Psoas muscle (tissue), 8 donors: Measurements from ENCODE around the gene EPB41. TPM values are rescaled to one million over a fixed set of nuclear protein-coding genes. Genes with fewer than 3 reads are reported as not detected.

ENCODE experiments used
- ATAC-seq, 4 donors: fragments of 200-7000 bp; cut with Tn5 transposase; one replicate each; pipeline ENCODE4 v1.9.1; 2020; ENCODE audit warnings: moderate library complexity in 3 of 4, mild to moderate bottlenecking in 2 of 4
- DNase-seq, 2 donors: peaks; one replicate each; pipeline ENCODE4 v3.0.0-alpha.2; 2020
- H3K27ac ChIP-seq: fragments of 200-600 bp; one replicate; pipeline ENCODE4 v1.8.0; 2022
- H3K27me3 ChIP-seq, 3 donors: fragments of 200-600 bp in 1 of 3; one replicate each; pipeline versions ENCODE4 v1.6.1 to v1.8.0; 2013 to 2022; ENCODE audit warnings: low read length in 2 of 3, mild to moderate bottlenecking in 2 of 3, moderate library complexity in 1 of 3; ENCODE audit not compliant: insufficient read depth in 3 of 3
- H3K36me3 ChIP-seq, 2 donors: fragments of 200-600 bp in 1 of 2; one replicate each; pipeline versions ENCODE4 v1.6.1 to v1.8.0; 2013 to 2022; ENCODE audit warnings: low read depth in 1 of 2, mild to moderate bottlenecking in 1 of 2, moderate library complexity in 1 of 2; ENCODE audit not compliant: insufficient read depth in 1 of 2
- H3K4me1 ChIP-seq: fragments of 200-600 bp; one replicate; pipeline ENCODE4 v1.8.0; 2022
- H3K4me3 ChIP-seq: fragments of 200-600 bp; one replicate; pipeline ENCODE4 v1.8.0; 2022; ENCODE audit warnings: mild to moderate bottlenecking
- H3K9me3 ChIP-seq: fragments of 200-600 bp; one replicate; pipeline ENCODE4 v1.8.0; 2022
- WGBS, 3 donors: extraction: QIAGEN DNeasy Blood & Tissue Kit; methylation state at CpG; one replicate each; pipeline versions ENCODE4 v1.1.6 to v1.1.7; 2013; 5-methylcytosine and 5-hydroxymethylcytosine counted together
- intact Hi-C, 2 donors: fragments of 100-400 bp; cut with DNase I; formaldehyde crosslinking; loops; one replicate each; pipeline versions ENCODE4 v1.11.0 to v1.14.2; 2022
- polyA plus RNA-seq, 3 donors: library from polyadenylated mRNA; stranded (reverse); fragments of 200-250 nt; gene quantifications; one replicate each; pipeline ENCODE4 v1.2.3, GENCODE V29; 2013
- total RNA-seq, 4 donors: library from RNA; stranded (reverse); fragmentation: NEBNext Ultra II Directional in 2 of 4; extraction: Animal tissue kit (Norgen Biotek cat#: 25700) in 2 of 4; gene quantifications; one replicate each; pipeline versions ENCODE4 v1.2.1 to v1.2.4, GENCODE V29; 2021 to 2023
- TF ChIP-seq, protein P1 (sequence below): fragments of 200-600 bp; IDR thresholded peaks from one replicate; pipeline ENCODE4 v1.8.0; 2022; ENCODE audit warnings: antibody characterized with exemption
- donor health status: healthy with polysubstance abuse.
- donor health status: DM: no; HTN: no; CAD: no; lungs with moderate emphysema.
- donor health status: Bipolar disorder and iron deficiency.
- donor health status: healthy.
- donor health status: DM: yes; HTN: yes; CAD: no.
- donor health status: DM: no; HTN: no; CAD: no.
- donor health status: DM: no; HTN: no; CAD: no.
- donor health status: DM: yes; HTN: yes; CAD: no.

The EPB41 gene
- total and polyA plus RNA-seq, 7 donors, result 2.0 to 28.2 (median 18.0) TPM

- Histone ChIP-seq H3K4me3 (no peak overlapping the region), H3K4me1 (no peaks in the 10 kb centered on the region), H3K27me3 (no peaks in the 10 kb centered on the region), H3K36me3 (peaks cover 0 to 6% of the 10 kb centered on the region in 2 donors), H3K27ac (no peak overlapping the region), H3K9me3 (no peaks in the 10 kb centered on the region)
- no peak for ATAC-seq
- TF ChIP-seq, protein P1, sequence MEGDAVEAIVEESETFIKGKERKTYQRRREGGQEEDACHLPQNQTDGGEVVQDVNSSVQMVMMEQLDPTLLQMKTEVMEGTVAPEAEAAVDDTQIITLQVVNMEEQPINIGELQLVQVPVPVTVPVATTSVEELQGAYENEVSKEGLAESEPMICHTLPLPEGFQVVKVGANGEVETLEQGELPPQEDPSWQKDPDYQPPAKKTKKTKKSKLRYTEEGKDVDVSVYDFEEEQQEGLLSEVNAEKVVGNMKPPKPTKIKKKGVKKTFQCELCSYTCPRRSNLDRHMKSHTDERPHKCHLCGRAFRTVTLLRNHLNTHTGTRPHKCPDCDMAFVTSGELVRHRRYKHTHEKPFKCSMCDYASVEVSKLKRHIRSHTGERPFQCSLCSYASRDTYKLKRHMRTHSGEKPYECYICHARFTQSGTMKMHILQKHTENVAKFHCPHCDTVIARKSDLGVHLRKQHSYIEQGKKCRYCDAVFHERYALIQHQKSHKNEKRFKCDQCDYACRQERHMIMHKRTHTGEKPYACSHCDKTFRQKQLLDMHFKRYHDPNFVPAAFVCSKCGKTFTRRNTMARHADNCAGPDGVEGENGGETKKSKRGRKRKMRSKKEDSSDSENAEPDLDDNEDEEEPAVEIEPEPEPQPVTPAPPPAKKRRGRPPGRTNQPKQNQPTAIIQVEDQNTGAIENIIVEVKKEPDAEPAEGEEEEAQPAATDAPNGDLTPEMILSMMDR, result no peak
- DNase-seq, result no peak
- 93 to 95% (median 94%) methylated on average over 3 of the region's 3 CpGs for WGBS, 3 donors
- intact Hi-C loops, result no loop called here
Observed at GRCh38 chr1:29081201-29081600, 166.8 kb downstream of the EPB41 start.

DNA sequence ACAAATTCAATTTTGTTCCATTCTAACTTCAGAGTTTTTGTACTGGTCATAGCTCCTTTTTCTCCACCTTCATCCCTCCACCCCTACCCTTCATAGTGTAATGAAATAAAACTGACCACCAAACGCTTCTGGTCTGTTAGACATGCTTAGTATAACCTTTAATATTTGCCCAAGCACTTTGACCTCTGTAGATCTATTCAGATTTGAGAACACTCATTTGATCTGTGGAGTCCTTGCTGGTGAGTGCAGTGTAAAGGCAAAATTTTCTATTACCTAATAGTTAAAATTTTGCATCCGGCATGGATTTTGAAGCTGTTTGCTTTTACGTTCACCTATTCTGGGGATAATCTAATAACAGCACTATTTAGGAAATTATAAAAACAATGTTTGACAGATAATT, 168.2 kb downstream of the EPB41 start:
- no peak overlapping the region for H3K27ac ChIP-seq
- TF ChIP-seq, protein P1, result no peak
- no peaks in the 10 kb centered on the region for H3K4me1 ChIP-seq
- no peaks in the 10 kb centered on the region for H3K27me3 ChIP-seq
- H3K4me3 ChIP-seq, result no peak overlapping the region
- no peak for DNase-seq
- 84 to 90% (median 86%) methylated on average over 3 of the region's 3 CpGs for WGBS, 3 donors
- H3K36me3 ChIP-seq, result peaks cover 0 to 6% of the 10 kb centered on the region in 2 donors
- ATAC-seq, result no peak
- intact Hi-C loops, result no loop called here
- H3K9me3 ChIP-seq, result no peaks in the 10 kb centered on the region

- Histone ChIP-seq H3K36me3 (peaks cover 0 to 11% of the 10 kb centered on the region in 2 donors), H3K27ac (no peak overlapping the region), H3K27me3 (no peaks in the 10 kb centered on the region), H3K4me3 (no peak overlapping the region), H3K4me1 (no peaks in the 10 kb centered on the region), H3K9me3 (no peaks in the 10 kb centered on the region)
- TF ChIP-seq, protein P1, result no peak
- intact Hi-C loops, result no loop called here
- WGBS, 3 donors, result 79 to 90% (median 87%) methylated on average over 3 of the region's 3 CpGs
- no peak for DNase-seq
- no peak for ATAC-seq
Observed at GRCh38 chr1:29083317-29084195, 169.2 kb downstream of the EPB41 start.

- TF ChIP-seq, protein P1, result no peak
- intact Hi-C loops, result no loop called here
- Histone ChIP-seq H3K27me3 (no peaks in the 10 kb centered on the region), H3K4me1 (no peaks in the 10 kb centered on the region), H3K36me3 (peaks cover 0 to 11% of the 10 kb centered on the region in 2 donors), H3K9me3 (no peaks in the 10 kb centered on the region), H3K4me3 (no peak overlapping the region), H3K27ac (no peak overlapping the region)
- no peak for ATAC-seq
- 81 to 94% (median 84%) methylated on average over 2 of the region's 2 CpGs for WGBS, 3 donors
- no peak for DNase-seq
Observed at GRCh38 chr1:29084196-29084521, 169.8 kb downstream of the EPB41 start.
